ENCODE measurements around the gene GNPAT.

- no peak for TF ChIP-seq TBP (IDR thresholded peaks at IDR 0.05; ENCODE audit: low read depth, low read length)
- TF ChIP-seq RAD21 (IDR thresholded peaks at IDR 0.05 in 1 of 2, conservative IDR thresholded peaks at IDR 0.05 in 1 of 2; ENCODE audit: low read depth in 2 of 2, low read length in 2 of 2), result no peak
- TF ChIP-seq EP300 (IDR thresholded peaks at IDR 0.05; ENCODE audit: borderline replicate concordance in 1 of 2, low read depth in 2 of 2, low read length in 2 of 2), result no peak
- TF ChIP-seq CHD1 (IDR thresholded peaks at IDR 0.05; ENCODE audit: low read depth, low read length), result no peak
- TF ChIP-seq, protein P1, sequence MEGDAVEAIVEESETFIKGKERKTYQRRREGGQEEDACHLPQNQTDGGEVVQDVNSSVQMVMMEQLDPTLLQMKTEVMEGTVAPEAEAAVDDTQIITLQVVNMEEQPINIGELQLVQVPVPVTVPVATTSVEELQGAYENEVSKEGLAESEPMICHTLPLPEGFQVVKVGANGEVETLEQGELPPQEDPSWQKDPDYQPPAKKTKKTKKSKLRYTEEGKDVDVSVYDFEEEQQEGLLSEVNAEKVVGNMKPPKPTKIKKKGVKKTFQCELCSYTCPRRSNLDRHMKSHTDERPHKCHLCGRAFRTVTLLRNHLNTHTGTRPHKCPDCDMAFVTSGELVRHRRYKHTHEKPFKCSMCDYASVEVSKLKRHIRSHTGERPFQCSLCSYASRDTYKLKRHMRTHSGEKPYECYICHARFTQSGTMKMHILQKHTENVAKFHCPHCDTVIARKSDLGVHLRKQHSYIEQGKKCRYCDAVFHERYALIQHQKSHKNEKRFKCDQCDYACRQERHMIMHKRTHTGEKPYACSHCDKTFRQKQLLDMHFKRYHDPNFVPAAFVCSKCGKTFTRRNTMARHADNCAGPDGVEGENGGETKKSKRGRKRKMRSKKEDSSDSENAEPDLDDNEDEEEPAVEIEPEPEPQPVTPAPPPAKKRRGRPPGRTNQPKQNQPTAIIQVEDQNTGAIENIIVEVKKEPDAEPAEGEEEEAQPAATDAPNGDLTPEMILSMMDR (IDR thresholded peaks at IDR 0.05; ENCODE audit: control extremely low read depth in 1 of 3, insufficient read depth in 1 of 3, low read depth in 1 of 3, low read length in 3 of 3), result no peak
- TF ChIP-seq MAX (IDR thresholded peaks at IDR 0.05), result no peak
Measured at GRCh38 chr1:231279081-231279480, 38.1 kb downstream of the GNPAT start.
